ENCODE results near the gene KCNK10.

GRCh38 chr14:88323523-88324199 is 592 bp upstream of the KCNK10 start:
- peak; percentile 55 for TF ChIP-seq SUZ12 (IDR thresholded peaks at IDR 0.05; ENCODE audit: extremely low read depth, insufficient read depth, insufficient read length)
- TF ChIP-seq ZNF274 (IDR thresholded peaks at IDR 0.05; ENCODE audit: low read depth, low read length), result no peak
